Stimulated activated CD8-positive, alpha-beta memory T cell treated with anti-CD3 and anti-CD28 coated beads, Interleukin-7, amount 100 ng/mL, for 1 hour (primary cell): ENCODE measurements around the gene WNT2B.

Experiments used
- DNase-seq, 2 donors: peaks; one replicate each; pipeline ENCODE4 v3.0.0-alpha.2; 2020; ENCODE audit warnings: low read depth in 2 of 2

The WNT2B gene

GRCh38 chr1:112575154-112575804 is 66.5 kb downstream of the WNT2B start:
- DNase-seq, result no peak

DNA sequence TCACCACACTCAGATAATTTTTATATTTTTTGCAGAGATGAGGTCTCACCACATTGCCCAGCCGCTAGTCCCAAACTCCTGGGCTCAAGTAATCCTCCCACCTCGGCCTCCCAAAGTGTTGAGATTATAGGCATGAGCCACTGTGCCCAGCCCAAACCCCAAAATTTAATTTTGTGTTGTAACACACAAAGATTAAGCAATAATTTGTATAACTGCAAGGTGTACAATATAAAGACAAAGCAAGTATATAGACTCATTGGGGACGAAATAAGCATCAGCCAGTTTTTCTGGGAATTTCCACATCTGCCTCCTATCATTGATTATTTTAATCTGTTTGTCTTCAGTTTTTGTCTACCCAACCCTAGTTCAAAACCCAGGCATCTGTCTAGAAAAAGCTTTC is 67.5 kb downstream of the WNT2B start:
- DNase-seq, result no peak
